Skin epidermis (tissue), 12 donors: ENCODE data around the gene ADGRD1.

Experiments
- H3K27ac ChIP-seq, 21 experiments: fragments of 200-600 bp; sonication (generic) in 11 of 21; one replicate each; pipeline ENCODE4 v1.5.0; 2020; ENCODE audit warnings: mild to moderate bottlenecking in 3 of 21, inconsistent platforms in 2 of 21, moderate library complexity in 2 of 21
- H3K4me3 ChIP-seq, 7 experiments: fragments of 200-600 bp; sonication (generic) in 2 of 7; one replicate each; pipeline ENCODE4 v1.5.0; 2020; ENCODE audit warnings: inconsistent platforms in 2 of 7, mild to moderate bottlenecking in 2 of 7, moderate library complexity in 1 of 7

Gene ADGRD1

DNA sequence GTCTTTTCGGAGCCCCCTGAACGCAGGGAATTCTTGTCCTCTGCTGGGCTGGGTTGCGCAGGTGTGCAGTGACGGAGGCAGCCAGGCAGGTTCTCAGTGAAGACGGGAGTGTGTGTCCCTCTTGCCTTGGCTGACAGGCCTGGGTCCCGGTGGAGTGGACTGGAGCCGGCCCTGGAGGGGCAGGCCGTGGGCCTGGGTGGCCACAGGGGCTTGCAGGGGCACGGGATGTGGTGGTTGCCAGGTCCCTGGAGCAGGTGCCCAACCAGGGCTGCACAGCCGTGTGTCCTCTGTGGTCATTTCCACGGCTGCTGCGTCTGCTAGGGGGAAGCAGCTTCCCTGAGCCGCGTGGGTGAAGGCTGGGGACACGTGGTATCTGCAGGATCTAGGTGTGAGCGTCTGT, 79.8 kb downstream of the ADGRD1 start:
- Histone ChIP-seq H3K27ac (no peak overlapping the region), H3K4me3 (no peak overlapping the region)

DNA sequence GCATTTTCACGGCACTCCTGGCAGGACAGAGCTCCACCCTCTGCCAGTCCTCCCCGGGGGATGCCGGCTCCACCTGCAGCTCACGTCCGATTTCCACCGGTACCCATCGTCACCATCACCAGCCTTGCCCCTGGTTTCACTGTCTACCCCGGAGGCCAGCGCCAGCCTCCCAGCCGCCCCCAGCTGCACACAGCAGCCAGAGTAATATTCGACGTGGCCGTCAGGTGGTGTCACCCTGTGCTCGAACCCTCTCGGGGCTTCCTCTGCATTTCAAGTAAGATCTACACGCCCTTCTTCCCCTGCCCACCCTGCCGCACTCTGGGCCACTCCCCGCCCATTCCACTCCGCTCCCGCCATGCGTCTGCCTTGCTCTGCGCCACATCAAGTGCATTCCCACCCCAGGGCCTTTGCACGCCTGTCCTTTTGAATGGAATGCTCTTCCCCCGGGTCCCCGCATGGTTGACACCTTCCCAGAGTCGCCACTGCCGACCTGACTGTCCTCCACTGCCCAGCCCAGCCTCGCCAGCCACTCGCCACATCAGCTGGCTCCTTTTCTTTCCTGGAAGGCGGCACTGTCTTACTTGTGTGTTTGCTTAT, 80.3 kb downstream of the ADGRD1 start:
- no peak overlapping the region for H3K4me3 ChIP-seq
- no peak overlapping the region for H3K27ac ChIP-seq

DNA sequence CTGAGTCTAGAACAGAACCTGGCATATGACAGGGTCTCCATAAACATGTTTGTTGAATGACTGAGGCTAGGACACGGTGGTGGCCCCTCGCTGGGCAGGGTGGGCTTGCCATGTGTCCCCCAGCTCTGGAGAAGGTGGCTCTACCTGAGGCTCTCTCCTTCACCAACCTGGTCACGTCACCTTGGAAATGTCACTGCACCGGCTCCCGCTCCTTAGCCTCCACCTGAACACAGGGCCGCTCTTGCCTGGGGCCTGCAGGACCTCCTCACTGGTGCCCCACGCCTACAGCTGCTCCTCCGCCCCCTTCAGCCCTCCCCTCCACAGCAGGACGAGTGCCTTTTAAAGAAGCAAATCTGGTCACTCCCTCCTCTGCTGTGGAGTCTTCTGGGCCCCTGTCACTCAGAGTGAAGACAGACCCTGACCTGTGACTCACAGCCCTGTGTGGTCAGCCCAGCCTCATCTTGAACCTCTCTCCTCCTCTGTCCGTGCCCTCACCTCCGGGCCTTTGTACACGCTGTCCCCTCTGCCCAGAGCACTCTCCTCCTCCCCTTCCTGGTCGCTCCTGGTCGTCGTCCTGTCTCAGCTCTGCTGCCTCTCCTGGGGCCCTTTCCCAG, 81.0 kb downstream of the ADGRD1 start:
- Histone ChIP-seq H3K27ac (no peak overlapping the region), H3K4me3 (no peak overlapping the region)

DNA sequence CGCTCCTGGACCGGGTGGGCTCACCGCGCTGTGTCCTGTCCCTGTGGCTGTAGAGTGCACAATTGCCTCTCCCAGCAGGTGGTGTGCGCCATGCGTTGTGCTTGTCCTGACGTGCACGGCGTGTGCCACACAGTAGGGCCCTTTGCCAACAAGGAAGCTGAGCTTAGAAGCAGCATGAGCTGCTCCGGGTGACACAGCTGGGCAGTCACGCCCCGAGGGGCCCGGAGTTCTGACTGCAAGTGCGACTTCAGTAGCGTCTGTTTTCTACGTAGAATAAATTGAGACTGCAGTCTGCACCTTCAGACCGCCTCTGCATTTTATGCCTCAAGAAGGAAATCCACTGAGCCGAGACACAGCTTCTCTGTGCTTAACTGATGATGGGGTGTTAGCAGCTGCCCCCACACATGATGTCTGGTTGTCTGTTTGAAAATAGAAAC, 81.6 kb downstream of the ADGRD1 start:
- no peak overlapping the region for H3K4me3 ChIP-seq
- H3K27ac ChIP-seq = no peak overlapping the region

DNA sequence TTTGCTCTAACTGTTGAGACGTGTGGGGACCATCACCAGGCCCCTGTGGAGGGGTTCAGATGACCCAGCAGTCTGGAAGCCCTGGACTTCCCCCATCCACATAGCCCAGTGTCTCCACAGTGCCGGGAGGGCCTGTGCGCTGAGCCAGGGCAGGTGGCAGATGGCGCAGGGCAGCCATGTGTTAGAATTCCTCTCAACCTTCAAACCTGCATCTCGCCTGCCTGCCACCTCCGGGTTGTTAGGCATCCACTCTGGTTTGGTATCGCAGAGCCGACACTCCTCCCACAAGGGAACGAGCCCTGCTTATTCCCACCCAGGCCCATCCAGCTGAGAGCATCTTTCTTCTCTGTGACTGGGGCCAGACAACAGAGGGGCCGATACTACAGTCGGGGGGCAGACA, 84.5 kb downstream of the ADGRD1 start:
- Histone ChIP-seq H3K4me3 (no peak overlapping the region), H3K27ac (peak overlapping the region in 1 of 21 experiments; percentile 56)

DNA sequence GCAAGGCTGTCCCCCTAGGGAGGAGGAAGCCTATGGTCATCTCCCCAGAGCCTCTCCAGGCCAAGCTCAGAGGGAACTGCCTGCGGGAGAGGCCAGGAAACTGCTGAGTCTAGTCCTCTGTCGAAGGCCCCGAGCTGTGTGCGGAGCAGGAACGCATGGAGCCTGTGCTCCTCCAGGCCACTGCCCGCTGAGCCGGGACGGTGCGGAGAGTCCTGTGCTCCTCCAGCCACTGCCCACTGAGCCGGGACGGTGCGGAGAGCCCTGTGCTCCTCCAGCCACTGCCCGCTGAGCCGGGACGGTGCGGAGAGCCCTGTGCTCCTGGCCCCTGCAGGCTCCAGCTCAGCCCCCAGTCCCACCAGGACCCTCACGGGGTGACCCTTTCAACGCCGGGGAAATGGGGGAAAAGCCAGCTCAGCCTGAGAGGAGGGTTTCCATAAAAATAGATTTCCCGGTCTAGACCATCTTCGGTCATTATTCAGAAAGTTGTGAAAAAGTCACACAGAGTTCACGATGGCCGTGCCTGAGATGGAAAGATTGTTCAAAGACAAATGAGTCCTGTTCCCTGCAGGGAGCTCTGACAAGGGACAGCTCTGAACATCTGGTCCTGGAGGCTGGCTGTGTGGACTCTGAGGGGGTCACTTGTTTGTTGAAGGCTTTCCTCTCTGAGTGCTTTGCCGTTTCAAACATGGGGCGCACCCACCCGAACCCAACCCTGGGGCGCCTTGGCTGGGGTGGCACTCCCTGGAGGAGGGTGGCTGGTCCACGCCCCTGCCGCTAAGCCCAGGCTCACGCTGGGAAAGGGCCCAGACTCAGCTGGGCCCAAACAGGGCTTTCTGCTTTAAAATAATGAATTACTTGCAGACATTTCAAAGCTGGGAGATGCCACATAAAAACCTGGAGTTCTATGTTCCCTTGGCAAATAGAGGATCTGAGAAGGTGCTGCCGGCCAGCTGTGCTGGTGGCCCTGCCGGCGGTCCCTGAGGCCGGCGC, 85.5 kb downstream of the ADGRD1 start:
- Histone ChIP-seq H3K27ac (peak overlapping the region in 4 of 21 experiments; percentile 13 to 56 (median 24)), H3K4me3 (no peak overlapping the region)

DNA sequence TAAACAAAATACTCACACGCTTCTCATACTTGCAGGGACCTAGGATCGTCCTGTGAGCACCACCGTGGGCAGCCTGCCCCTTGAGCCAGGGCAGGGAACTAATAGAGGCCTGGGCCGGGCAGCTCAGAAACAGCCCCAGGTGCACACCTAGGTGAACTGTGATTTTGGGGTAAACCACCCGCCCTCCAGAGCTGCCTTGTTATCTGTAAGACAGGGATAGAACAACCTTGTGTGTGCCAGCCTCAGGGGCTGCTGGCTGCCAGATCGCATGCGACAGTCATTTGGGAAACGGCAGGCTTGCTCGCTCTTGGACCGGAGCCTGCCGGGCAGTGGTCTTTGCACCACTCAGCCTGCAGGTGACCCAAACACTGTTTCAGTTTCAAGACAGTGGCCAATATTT, 86.8 kb downstream of the ADGRD1 start:
- Histone ChIP-seq H3K4me3 (no peak overlapping the region), H3K27ac (no peak overlapping the region)

DNA sequence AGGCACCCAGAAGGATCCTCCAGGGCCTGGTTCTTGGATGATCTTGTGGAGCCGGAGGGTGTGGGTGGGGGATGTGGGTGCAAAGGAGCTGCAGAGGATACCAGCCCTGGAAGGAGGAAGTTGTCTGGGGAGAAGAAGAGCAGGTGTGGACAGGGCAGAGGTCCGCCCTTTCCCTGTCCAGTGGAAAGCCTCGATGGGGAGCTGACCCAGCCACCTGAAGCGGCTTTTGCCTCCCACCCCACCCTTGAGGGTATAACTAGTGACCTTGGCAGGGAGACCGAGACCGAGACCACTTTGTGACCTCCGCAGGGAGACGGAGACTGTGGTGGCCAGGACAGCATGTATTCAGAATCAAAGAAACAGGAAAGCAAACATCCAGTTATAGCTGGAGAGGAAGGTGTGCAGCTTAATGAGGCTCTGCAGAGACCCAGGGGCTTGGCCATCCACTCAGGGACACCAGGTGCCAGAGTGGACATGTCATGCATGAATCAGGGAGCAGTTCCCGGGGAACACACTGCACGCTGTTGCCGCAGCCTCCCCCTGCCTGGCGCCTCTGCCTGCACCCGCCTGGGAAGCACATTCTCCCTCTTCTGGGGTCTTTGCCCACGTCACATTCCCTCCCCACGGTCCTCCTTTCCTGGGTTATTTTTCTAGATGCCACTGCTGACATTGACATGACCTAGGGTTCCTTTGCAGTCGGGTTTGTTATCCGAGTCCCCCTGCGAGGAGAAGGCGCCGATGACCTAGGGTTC, 87.7 kb downstream of the ADGRD1 start:
- no peak overlapping the region for H3K4me3 ChIP-seq
- H3K27ac ChIP-seq = no peak overlapping the region

DNA sequence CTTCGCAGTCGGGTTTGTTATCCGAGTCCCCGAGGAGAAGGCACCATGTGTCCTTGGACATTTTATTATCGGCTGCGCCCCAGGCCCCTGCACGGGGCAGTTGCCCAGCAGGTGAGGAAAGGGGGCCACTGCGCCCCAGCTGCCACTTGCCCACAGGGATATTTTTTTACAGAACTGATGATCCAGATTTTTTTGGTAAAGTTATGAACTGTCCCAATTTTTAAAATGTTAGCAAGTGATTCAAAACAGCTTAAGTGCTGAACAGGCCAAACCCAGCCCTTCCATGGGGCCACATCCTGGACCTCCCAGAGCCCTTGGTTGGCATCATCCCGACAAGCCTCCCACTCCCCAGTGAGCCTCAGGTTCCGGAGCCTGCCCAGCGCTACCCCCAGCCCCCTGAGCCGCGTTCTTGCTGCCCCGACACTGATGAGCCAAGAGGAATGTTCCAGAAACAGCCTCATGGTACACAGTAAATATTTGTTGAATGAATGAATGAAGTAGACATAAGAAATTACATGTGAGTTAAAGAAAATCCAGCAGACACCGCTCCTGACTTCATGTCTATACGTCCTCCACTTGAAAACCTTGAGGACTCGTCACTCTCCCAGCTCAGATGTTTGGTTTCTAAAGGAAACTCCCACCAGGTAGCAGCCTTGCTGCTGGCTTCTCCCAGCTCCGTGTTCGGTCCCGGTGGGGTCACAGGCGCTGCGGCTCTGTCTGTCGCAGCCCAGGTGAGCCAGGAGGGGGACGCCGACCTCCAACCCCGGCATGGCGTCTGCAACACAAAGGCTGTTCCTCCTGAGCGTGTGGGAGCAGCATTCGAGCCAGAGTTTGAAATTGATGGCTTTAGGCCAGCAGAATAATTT, 88.5 kb downstream of the ADGRD1 start:
- no peak overlapping the region for H3K27ac ChIP-seq
- no peak overlapping the region for H3K4me3 ChIP-seq

DNA sequence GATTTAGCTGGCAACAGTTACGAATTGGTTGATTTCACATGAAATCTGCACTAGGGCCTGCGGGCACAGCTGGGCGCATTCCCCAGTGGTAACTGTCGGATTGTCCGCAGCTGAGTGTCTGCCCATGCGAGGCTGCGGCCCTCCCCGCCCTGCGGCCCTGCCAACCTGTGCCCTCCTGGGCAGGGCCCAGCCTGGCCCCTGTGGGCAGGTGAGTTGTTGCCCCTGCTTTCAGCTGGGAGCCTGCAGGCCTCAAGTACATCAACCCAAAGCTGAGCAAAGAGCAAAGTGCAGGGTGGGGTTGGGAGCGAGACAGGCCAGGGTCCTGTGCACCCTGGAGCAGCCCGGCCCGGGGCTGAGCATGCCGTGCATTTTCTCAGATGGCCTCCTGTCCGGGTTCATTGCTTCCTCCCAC, 89.1 kb downstream of the ADGRD1 start:
- H3K4me3 ChIP-seq = no peak overlapping the region
- H3K27ac ChIP-seq = no peak overlapping the region

DNA sequence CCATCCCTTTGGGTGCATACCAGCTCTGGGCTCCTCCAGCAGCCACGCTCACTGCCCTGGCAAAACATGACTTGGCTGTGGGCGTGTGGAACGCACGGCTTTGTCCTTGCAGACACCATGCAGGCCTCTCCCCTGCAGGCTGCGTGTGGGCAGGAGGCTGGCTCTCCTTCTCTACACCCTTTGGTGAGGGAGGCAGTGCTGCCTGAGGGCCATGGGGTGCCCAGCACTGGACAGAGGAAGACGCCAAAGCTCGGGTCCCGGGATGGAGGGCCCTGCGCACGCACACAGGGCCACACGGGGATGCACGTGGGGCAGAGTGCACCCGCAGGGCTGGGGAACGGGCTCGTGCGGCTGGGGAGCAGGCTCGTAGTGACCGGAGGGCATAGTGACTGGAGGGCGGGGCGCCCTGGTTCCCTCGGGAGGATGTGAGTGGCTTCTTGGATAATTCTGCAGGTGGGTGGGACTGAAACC, 89.7 kb downstream of the ADGRD1 start:
- H3K4me3 ChIP-seq = no peak overlapping the region
- no peak overlapping the region for H3K27ac ChIP-seq

DNA sequence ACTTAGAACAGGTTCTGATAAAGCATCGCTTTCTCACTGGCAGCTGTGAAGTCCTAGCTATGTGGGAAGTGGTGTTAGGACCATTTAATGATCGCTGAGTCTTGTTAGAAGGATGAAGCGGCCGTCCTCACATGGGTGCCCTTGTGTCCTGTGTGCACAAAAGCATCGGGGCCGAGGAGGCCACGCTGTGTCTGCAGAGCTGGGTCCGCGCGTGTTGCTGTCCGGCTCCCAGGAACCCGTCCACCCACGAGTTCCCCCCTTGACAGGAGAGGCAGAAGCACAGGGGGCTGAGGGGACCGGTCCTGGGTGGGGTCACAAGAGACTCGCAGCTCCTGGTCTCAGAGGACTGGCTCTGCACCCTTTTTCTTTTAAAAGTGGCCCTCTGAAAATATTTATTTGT, 90.4 kb downstream of the ADGRD1 start:
- no peak overlapping the region for H3K4me3 ChIP-seq
- H3K27ac ChIP-seq = no peak overlapping the region

DNA sequence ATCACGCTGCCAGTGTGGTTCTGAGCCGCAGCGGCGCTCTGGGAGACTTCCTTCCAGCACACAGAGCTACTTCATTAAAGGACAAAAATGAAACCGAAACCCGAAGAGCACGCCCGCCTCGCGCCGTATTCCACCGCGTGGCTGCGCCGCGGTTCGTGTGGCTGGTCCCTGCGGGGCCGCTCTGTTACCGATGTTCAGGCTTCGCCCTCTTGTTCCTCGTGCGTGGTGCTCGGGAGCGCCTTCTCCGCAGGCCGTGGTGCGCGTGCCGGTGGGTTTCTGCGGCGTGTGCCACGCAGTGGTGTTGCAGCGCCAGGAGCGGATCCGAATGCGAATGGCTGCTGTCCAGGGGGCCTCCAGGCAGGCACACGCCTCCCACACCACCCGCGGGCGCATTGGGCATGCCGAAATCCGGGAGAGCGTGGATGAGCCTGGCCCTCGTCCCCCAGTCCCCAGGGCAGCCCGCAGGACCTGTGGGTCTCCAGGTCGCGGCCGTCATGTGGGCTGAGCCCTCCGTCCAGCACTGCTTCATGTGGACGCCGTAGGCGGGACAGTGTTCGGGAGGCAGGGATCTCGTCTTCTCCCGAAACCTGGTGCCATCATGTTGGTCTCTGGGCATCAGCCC, 91.2 kb downstream of the ADGRD1 start:
- peak overlapping the region in 2 of 7 experiments; percentile 13 to 29 for H3K4me3 ChIP-seq
- H3K27ac ChIP-seq = peak overlapping the region in 1 of 21 experiments; percentile 37

DNA sequence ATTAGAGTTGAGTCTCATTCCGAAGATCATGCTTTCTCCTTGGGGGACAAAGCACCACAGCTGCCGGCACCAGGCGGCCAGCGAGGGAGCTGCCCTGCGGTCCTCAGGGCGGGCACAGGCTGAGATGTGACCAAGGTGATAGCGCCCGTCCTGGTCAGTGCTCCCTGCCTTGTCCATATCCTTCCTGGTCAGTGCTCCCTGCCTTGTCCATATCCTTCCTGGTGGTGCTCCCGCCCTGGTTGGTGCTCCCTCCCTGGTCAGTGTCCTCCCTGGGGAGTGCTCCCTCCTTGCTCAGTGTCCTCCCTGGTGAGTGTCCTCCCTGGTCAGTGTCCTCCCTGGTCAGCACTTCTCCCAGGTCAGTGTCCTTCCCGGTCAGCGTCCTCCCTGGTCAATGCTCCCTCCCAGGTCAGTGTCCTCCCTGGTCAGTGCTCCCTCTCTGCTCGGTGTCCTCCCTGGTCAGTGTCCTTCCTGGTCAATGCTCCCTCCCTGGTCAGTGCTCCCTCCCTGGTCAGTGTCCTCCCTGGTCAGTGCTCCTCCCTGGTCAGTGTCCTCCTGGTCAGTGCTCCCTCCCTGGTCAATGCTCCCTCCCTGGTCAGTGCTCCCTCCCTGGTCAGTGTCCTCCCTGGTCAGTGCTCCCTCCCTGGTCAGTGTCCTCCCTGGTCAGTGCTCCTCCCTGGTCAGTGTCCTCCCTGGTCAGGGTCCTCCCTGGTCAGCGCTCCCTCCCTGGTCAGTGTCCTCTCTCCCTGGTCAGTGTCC, 92.2 kb downstream of the ADGRD1 start:
- Histone ChIP-seq H3K4me3 (no peak overlapping the region), H3K27ac (peak overlapping the region in 5 of 21 experiments; percentile 37 to 92 (median 65))

DNA sequence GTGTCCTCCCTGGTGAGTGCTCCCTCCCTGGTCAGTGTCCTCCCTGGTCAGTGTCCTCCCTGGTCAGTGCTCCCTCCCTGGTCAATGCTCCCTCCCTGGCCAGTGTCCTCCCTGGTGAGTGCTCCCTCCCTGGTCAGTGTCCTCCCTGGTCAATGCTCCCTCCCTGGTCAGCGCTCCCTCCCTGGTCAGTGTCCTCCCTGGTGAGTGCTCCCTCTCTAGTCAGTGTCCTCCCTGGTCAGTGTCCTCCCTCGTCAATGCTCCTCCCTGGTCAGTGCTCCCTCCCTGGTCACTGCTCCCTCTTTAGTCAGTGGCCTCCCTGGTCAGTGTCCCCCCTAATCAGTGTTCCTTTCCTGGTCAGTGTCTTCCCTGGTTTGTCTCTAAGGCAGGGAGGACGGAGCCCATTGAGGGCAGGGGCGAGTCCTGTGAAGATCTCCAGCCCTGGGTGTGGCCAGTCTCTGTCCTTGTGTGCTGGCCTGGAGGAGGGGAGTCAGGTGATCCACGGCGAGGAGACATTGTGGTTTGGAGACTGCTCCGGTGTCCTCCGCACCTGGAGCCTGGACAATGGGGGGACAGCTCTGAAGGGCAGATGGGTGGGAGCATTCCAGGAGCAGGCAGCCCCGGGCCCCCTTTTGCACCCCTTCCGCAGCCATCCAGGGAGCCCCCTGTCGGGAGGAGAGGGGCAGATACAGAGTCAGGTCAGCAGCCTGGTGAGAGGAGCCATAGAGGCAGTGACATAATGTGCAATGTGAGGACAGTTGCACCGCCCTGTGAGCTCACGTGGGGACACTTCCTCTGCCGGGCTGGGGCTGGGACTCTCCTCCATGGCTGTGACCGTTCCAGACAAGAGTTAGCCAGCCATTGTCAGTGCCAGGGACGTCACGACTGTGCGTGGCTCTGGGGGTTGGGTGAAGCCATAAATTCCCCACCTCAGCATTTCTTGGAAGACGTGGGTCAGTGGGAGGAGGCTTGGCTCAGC, 93.4 kb downstream of the ADGRD1 start:
- no peak overlapping the region for H3K4me3 ChIP-seq
- H3K27ac ChIP-seq = peak overlapping the region in 9 of 21 experiments; percentile 61 to 92 (median 69)

DNA sequence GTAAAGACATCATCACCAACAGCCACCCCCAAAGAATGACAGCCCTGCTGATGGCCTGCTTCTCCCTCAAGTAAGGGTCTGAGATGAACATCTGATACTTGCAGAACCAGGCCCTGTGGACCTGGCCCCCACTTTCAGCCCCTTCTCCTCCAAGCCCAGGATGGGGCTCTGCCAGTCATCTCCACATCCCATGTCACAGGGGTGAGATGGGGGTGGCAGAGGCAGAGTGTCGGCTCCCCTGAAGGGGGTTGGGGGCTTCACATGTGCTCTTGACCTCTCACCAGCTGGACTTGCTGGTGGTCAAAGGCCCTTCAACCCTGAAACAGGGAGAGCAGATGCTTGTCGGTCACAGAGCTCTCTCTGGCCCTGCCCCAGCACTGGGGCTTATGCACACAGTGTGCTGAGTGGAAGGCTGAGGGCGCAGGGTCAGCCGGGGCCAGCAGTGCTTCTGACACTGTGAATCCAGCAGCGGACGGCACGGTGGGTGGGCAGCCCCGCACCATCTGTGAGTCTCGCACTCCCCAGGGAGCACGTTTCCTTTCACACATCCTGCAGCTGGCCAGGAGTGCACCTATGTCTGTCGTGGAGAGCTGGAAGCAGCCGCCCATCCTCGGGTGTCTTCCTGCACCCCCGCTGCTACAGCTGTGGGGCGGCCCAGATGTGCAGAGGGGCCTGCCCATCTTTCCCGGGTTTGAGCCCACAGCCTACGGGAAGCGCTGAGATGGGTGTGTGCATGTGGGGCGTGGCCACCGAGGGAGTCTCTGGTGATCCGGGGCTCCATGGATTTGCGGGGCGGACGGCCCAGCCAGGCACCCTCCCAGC, 94.3 kb downstream of the ADGRD1 start:
- H3K27ac ChIP-seq = peak overlapping the region in 9 of 21 experiments; percentile 65 to 92 (median 75)
- no peak overlapping the region for H3K4me3 ChIP-seq
